ENCODE results near the gene AQP6. TPM values are rescaled to one million over a fixed set of nuclear protein-coding genes. Genes with fewer than 3 reads are reported as not detected.

AQP6 gene
- total and polyA plus RNA-seq, 2 donors from 2014 or later, result 12.0 to 74.1 TPM

GRCh38 chr12:49955899-49956662 lies 16.7 kb upstream of the AQP6 start:
- FAIRE-seq, result no peak
- no peak overlapping the region for H3K4me3 ChIP-seq (ENCODE audit: low read length in 3 of 3)

GRCh38 chr12:49956663-49957569 lies 15.8 kb upstream of the AQP6 start:
- Histone ChIP-seq H3K27me3 (ENCODE audit: control insufficient read depth, insufficient read depth, low read length) (peaks cover 14% of the 10 kb centered on the region), H3K9me3 (ENCODE audit: control insufficient read depth in 2 of 3, insufficient read depth in 1 of 3, low read length in 3 of 3) (no peaks in the 10 kb centered on the region), H3K36me3 (ENCODE audit: control insufficient read depth in 2 of 3, insufficient read depth in 3 of 3, low read length in 3 of 3) (no peaks in the 10 kb centered on the region), H3K4me3 (ENCODE audit: low read length in 3 of 3) (no peak overlapping the region), H3K9ac (ENCODE audit: low read length in 3 of 3) (no peak overlapping the region), H3K27ac (ENCODE audit: low read depth in 2 of 2, low read length in 2 of 2) (no peak overlapping the region), H3K4me1 (ENCODE audit: control insufficient read depth in 2 of 3, insufficient read depth in 2 of 3, low read depth in 1 of 3, low read length in 3 of 3) (peaks cover 0 to 4% (median 0%) of the 10 kb centered on the region in 3 donors)
- intact Hi-C loops (cut with DNase I), result no loop called here
- peak in 1 of 5 donors; percentile 30 for DNase-seq
- TF ChIP-seq, protein P1, sequence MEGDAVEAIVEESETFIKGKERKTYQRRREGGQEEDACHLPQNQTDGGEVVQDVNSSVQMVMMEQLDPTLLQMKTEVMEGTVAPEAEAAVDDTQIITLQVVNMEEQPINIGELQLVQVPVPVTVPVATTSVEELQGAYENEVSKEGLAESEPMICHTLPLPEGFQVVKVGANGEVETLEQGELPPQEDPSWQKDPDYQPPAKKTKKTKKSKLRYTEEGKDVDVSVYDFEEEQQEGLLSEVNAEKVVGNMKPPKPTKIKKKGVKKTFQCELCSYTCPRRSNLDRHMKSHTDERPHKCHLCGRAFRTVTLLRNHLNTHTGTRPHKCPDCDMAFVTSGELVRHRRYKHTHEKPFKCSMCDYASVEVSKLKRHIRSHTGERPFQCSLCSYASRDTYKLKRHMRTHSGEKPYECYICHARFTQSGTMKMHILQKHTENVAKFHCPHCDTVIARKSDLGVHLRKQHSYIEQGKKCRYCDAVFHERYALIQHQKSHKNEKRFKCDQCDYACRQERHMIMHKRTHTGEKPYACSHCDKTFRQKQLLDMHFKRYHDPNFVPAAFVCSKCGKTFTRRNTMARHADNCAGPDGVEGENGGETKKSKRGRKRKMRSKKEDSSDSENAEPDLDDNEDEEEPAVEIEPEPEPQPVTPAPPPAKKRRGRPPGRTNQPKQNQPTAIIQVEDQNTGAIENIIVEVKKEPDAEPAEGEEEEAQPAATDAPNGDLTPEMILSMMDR (IDR thresholded peaks at IDR 0.05; ENCODE audit: borderline replicate concordance, extremely low read depth, insufficient read depth), result no peak
- FAIRE-seq, result no peak

More at GRCh38 chr12:49955899-49956662, 16.7 kb upstream of the AQP6 start:
- TF ChIP-seq, protein P1 (IDR thresholded peaks at IDR 0.05; ENCODE audit: borderline replicate concordance, extremely low read depth, insufficient read depth), result no peak
- no peak for DNase-seq
- Histone ChIP-seq H3K27me3 (ENCODE audit: control insufficient read depth, insufficient read depth, low read length) (peaks cover 14% of the 10 kb centered on the region), H3K9ac (ENCODE audit: low read length in 3 of 3) (no peak overlapping the region), H3K27ac (ENCODE audit: low read depth in 2 of 2, low read length in 2 of 2) (no peak overlapping the region), H3K9me3 (ENCODE audit: control insufficient read depth in 2 of 3, insufficient read depth in 1 of 3, low read length in 3 of 3) (no peaks in the 10 kb centered on the region), H3K36me3 (ENCODE audit: control insufficient read depth in 2 of 3, insufficient read depth in 3 of 3, low read length in 3 of 3) (no peaks in the 10 kb centered on the region), H3K4me1 (ENCODE audit: control insufficient read depth in 2 of 3, insufficient read depth in 2 of 3, low read depth in 1 of 3, low read length in 3 of 3) (peaks cover 0 to 4% (median 0%) of the 10 kb centered on the region in 3 donors)
- intact Hi-C loops (cut with DNase I), result no loop called here

- Histone ChIP-seq H3K9ac (ENCODE audit: low read length in 3 of 3) (no peak overlapping the region), H3K4me1 (ENCODE audit: control insufficient read depth in 2 of 3, insufficient read depth in 2 of 3, low read depth in 1 of 3, low read length in 3 of 3) (peaks cover 0 to 4% (median 0%) of the 10 kb centered on the region in 3 donors), H3K9me3 (ENCODE audit: control insufficient read depth in 2 of 3, insufficient read depth in 1 of 3, low read length in 3 of 3) (no peaks in the 10 kb centered on the region), H3K4me3 (ENCODE audit: low read length in 3 of 3) (no peak overlapping the region), H3K27me3 (ENCODE audit: control insufficient read depth, insufficient read depth, low read length) (peaks cover 14% of the 10 kb centered on the region), H3K27ac (ENCODE audit: low read depth in 2 of 2, low read length in 2 of 2) (no peak overlapping the region), H3K36me3 (ENCODE audit: control insufficient read depth in 2 of 3, insufficient read depth in 3 of 3, low read length in 3 of 3) (no peaks in the 10 kb centered on the region)
- no peak for DNase-seq
- intact Hi-C loops (cut with DNase I), result no loop called here
- FAIRE-seq, result no peak
- TF ChIP-seq, protein P1 (IDR thresholded peaks at IDR 0.05; ENCODE audit: borderline replicate concordance, extremely low read depth, insufficient read depth), result no peak
Measured at GRCh38 chr12:49957570-49957967, 15.2 kb upstream of the AQP6 start.

Data from kidney (tissue), 14 donors.